Endothelial cell of hepatic sinusoid (primary cell): Measurements from ENCODE around the gene CAMK2G.
"Not testable (repeated sequence)": the region's sequence is repeated elsewhere in the genome, so short reads cannot be mapped to it uniquely, and the experiment has no call there.

Experiments
- in situ Hi-C: cut with HindIII; loops from 2 replicates; pipeline ENCODE4 v1.10.0; 2017; ENCODE audit warnings: low sequenced_read_pairs

The CAMK2G gene

DNA sequence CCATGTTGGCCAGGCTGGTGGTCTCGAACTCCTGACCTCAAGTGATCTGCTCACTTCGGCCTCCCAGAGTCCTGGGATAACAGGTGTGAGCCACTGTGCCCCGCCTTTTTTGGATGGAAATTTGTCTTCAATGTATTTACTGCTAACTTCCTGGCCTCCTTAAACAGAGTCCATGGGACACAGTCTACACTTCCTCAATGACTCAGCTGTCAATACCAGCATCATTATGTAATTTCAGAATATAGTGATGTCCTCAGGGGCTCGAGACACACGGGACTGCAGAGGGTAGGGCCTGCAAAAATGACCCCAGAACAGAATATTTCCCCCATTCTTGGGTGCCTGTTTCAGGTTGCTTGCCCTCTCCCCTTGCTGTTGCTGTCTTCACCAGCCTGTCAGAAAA, 31.1 kb downstream of the CAMK2G start:
- in situ Hi-C loops = no loop called here

DNA sequence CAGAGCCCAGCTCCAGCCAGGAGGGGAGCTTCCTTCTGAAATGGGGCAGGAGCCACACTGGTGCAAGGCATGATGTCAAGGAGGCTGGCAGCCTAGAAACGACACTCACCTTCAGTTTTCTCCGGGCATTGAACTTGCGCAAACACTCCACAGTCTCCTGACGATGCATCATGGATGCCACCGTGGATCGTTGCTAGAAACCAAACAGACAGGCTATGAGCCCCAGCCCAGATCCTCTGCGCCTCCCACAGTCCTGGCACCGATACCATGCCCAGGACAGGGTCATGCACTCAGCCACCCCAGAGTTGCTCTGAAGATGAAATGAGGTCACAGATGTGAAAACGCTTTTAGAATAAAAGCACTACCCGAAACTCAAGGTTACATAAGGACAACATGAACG, 32.0 kb downstream of the CAMK2G start:
- in situ Hi-C loops = no loop called here

- in situ Hi-C loops = no loop called here
These were observed 32.6 kb downstream of the CAMK2G start for GRCh38 chr10:73841526-73842285.

DNA sequence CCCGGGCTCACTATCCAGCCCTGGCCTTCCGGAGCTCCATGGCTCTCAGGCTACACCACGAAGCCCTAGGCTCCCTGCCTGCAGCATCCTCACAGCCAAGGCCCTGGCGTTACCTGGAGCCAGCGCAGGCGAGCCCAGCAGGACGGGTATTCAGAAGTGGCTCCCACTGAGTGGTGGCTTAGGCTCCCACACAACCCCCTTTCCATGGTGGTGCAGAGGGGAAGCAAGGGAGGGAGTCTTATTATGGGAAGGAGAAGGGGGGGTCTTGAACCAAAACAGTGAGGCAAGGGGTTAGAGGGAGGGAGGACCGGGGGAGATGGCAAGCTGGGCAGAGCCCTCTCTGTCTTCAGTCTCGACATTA, 33.3 kb downstream of the CAMK2G start:
- in situ Hi-C loops = no loop called here

DNA sequence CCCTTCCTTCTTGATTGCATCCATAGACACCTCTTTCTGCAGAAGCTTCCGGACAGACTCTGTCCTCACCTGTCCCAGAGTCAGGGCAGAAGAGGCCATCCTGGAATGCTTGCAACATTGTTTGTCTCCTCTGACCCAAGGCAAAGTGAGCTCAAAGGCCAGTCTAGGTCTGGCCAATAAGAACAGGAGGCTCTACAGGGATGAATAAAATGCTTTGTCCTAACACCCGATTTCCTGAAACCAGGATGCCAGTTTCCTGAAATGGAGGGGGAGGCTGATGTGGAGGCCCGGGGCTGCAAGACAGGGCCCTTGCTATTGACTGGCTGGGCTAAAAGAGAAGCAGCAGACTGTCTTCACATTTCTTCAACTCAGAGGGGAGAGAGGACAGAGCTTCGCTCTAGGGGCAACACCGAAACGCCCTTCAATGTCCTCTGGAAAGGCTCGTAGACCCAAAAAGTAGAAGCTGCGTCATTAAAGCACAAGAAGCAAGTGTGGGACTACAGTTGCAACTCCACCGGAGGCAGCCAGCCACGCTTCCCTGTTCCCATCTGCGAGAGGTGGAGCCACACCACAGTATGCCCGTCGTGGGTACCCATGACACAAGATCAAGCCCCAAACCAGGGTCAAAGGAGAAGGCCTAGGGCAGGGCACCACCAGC, 33.8 kb downstream of the CAMK2G start:
- in situ Hi-C loops = no loop called here

DNA sequence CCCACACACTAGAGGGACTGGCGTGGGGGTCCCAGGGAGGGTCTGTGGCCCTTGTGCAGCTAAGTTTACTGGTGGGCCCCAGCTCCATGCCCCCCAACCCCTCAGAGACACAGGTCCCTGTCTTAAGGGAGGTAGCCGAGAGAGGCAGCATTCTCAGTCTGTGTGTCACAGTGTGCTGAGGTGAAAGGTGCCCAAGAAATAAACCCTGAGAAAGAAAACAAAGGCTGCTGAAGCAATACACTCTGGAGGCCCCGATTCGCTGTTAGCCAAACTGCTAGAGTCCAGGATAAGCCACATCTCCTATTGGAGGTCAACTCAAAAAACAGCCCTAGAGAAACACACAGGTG, 34.3 kb downstream of the CAMK2G start:
- in situ Hi-C loops = no loop called here

DNA sequence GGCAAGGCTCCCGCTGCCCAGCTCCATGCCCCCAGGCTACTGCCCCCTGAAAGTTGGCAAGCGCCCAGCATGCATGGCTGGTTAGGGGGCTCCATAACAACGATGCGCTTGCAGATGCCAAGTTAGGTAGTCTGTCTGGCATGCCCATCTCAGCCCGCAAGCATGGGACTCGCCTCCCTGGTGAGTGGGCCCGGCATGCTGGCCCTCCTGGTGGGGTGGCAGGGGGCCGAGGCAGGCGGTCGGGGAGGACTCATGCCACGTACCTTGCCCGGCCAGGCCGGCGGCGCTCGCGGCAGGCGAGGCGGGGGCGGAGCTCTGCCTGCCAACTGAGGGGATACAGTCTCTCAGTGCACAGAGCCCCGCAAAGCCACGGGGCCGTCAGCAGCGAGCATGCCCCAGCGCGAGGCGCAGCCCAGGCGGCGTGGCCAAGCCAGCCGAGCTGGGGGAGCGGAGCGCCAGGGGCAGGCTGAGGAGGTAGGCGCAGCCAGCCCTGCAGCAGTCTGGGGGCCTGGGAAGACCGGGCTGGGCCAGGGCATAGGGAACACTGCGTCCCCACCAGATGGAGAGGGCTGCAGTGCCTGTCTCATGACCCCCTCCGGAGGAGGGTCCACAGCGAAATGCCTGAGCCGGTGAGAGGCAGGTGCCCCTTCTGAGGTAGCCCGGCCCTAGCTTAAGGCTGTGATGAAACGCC, 34.9 kb downstream of the CAMK2G start:
- in situ Hi-C loops = no loop called here

- in situ Hi-C loops = no loop called here
These were observed 35.5 kb downstream of the CAMK2G start for GRCh38 chr10:73838827-73839226.

- in situ Hi-C loops = no loop called here
These were observed 36.3 kb downstream of the CAMK2G start for GRCh38 chr10:73838008-73838567.

- in situ Hi-C loops = no loop called here
These were observed 37.3 kb downstream of the CAMK2G start for GRCh38 chr10:73837072-73837471.

- in situ Hi-C loops = no loop called here
These were observed 37.9 kb downstream of the CAMK2G start for GRCh38 chr10:73836427-73836980.

DNA sequence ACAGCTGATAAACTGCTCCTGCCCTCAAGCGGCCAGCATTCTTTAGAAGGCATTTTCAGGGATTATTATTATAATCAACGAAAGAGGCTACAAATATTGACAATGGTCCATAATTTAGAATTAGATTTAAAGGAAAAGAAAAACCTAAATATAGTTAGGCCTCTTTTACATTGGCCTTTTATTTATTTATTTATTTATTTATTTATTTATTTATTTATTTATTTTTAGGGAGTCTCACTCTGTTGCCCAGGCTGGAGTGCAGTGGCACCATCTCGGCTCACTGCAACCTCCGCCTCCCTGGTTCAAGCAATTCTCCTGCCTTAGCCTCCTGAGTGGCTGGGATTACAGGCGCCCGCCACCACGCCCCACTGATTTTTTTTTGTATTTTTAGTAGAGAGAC, 45.3 kb downstream of the CAMK2G start:
- in situ Hi-C loops = not testable (repeated sequence)

DNA sequence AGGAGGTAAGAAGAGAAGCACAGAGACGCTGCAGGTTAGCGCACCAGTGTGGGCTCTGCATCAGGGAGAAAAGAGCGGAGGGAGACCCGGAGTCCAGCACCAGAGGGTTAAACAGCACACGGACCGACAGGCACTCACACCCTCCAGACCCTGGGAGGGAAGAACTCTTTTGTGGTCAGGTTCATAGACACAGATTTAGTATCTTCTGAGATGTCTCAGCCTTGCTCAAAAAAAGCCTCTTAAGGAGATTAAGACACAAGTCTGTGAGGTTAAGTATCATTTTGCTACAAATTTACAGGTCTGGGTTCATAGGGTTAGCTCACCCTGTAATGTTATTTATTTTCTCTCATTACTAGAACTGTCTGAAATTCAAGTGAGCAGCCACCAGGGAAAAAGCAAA, 46.2 kb downstream of the CAMK2G start:
- in situ Hi-C loops = no loop called here

DNA sequence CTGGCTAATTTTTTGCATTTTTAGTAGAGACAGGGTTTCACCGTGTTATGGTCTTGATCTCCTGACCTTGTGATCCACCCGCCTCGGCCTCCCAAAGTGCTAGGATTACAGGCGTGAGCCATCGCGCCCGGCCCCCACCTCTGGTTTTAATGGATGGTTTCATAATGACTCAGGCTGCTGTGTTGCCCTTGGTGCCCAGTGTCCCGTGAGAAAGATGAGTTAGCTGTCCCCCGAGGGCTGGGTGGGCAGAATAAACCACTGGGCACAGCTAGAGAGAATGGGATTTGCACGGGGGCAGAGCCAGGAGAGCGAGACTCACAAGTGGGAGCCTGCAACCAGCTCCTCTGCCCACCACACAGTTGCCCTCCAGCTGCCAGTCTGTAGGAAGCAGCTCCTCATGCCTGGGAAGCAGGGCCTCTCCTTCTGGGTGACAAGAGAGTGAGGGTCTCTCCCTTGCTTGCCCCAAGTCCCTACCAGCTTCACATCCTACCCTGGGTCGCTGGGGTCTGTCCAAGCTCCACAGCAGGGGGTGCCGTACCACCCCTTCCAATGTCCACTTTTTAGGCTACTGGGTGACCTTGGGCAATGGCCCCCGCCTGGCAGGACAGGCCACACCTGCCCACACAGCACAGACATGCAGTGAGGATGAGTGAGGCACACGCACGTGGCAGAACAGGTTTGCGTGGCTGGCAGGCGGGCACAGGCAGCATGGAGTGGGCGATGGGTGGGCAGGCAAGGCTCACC, 46.8 kb downstream of the CAMK2G start:
- in situ Hi-C loops = no loop called here

- in situ Hi-C loops = no loop called here
These were observed 50.1 kb downstream of the CAMK2G start for GRCh38 chr10:73824146-73824725.

GRCh38 chr10:73823391-73823790, 51.0 kb downstream of the CAMK2G start:
- in situ Hi-C loops = no loop called here

DNA sequence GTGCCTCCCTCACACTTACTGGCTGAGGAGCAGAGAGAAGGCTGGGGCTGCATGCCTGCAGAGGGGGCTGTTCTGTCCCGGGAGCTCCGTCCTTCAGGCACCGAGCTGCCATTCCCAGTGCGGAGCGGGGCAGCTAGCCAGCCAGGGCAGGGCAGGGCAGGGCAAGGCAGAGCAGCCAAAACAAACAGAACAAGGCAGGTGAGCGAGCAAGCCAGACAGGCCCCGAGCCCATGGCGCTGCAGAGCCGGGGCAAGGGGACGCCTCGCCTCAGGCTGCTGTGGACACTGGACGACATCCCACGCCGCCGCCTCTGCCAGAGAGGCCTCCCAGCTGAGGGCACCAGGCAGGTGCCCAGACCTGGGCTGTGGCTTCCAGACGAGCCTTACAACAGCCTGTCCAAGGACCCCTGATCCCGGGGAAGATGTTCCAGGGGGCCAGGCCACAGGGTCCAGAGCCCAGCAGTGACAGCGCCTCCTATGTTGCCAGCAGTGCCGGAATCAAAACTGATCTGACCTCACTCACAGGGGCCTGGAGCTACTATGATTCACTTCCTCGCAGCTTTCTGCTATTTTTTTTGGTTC, 54.8 kb downstream of the CAMK2G start:
- in situ Hi-C loops = no loop called here

- in situ Hi-C loops = no loop called here
These were observed 55.3 kb downstream of the CAMK2G start for GRCh38 chr10:73819081-73819480.

DNA sequence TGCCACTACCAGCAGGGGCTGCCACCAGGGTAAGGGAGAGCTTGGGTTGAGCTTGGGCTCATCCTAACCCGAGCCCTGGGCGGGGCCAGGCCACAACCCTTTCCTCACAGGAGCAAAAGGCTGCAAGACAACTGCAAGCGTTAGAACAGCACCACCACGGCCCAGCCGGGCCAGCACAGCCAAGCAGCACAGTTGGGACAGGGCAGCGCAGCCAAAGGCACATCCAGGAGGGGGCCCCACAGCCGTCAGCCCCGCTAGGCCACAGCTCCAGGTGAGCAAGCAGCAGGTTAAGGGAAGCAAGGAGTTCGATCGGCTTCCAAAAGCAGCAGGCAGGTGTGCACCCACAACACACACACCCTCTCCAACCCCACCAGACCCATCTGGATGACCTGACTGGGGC, 56.0 kb downstream of the CAMK2G start:
- in situ Hi-C loops = no loop called here

GRCh38 chr10:73817826-73818225, 56.5 kb downstream of the CAMK2G start:
- in situ Hi-C loops = no loop called here
